Sigmoid colon (tissue), 4 donors: ENCODE measurements around the gene EPN3.

Experiments used
- EP300 ChIP-seq, 4 donors: sonication (generic); formaldehyde crosslinking; IDR thresholded peaks; one replicate each; pipeline ENCODE4 v1.6.1; 2017; ENCODE audit warnings: antibody characterized with exemption in 4 of 4
- POLR2A ChIP-seq, 2 donors: fragments of 450-650 bp; IDR thresholded peaks; one replicate each; pipeline ENCODE4 v1.6.1; 2016; ENCODE audit warnings: antibody characterized with exemption in 2 of 2, mild to moderate bottlenecking in 2 of 2, moderate library complexity in 2 of 2
- POLR2AphosphoS5 ChIP-seq, 4 donors: sonication (generic); formaldehyde crosslinking; IDR thresholded peaks; one replicate each; pipeline ENCODE4 v1.6.1; 2017; ENCODE audit warnings: antibody characterized with exemption in 4 of 4
- TF ChIP-seq, protein P1 (sequence below), 4 experiments: fragments of 450-650 bp in 3 of 4; fragments of 200-600 bp in 1 of 4; IDR thresholded peaks; one replicate each; pipeline ENCODE4 v1.5.1; 2016 to 2019; ENCODE audit warnings: antibody characterized with exemption in 4 of 4, mild to moderate bottlenecking in 3 of 4, moderate library complexity in 2 of 4

DNA sequence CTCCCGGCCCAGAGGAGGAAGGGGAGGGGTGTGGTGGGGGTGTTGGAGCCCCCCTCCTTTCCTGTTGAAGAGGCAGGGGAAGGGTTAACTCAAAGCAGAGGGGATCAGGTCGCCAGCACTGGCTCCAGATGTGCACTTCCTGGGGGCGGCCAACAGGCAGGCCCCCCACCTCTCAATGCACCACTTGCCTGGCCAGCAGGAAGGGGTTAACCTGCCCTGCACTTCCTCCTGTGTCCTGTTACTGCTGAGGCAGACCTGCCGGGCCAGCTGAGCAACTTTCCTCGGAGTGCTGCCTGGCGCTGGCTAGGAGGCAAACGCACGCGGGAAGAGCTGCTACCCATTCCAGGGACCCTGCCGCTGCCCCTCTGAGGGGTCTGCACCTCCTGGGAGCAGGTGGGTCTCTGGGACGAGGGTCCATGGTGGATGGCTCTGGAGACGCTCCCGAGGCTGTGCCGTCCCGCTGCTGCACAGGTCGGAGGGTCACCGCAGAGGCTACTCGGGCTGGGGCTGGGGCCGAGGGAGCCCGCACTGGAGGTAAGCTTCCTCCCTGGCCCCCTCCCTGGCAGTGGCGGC lies at the start of gene EPN3:
- TF ChIP-seq, protein P1, sequence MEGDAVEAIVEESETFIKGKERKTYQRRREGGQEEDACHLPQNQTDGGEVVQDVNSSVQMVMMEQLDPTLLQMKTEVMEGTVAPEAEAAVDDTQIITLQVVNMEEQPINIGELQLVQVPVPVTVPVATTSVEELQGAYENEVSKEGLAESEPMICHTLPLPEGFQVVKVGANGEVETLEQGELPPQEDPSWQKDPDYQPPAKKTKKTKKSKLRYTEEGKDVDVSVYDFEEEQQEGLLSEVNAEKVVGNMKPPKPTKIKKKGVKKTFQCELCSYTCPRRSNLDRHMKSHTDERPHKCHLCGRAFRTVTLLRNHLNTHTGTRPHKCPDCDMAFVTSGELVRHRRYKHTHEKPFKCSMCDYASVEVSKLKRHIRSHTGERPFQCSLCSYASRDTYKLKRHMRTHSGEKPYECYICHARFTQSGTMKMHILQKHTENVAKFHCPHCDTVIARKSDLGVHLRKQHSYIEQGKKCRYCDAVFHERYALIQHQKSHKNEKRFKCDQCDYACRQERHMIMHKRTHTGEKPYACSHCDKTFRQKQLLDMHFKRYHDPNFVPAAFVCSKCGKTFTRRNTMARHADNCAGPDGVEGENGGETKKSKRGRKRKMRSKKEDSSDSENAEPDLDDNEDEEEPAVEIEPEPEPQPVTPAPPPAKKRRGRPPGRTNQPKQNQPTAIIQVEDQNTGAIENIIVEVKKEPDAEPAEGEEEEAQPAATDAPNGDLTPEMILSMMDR (IDR thresholded peaks at IDR 0.05) = no peak
- TF ChIP-seq POLR2A (IDR thresholded peaks at IDR 0.05) (no peak), POLR2AphosphoS5 (IDR thresholded peaks at IDR 0.05) (no peak), EP300 (IDR thresholded peaks at IDR 0.05) (no peak)
